SK-N-SH treated with all-trans-retinoic acid at 6 μM for 48 hours (cell line): ENCODE results near the gene BTN2A1.

Source experiments
- ARNTL ChIP-seq: fragments of 450-650 bp; formaldehyde crosslinking; IDR thresholded peaks from 2 replicates; pipeline ENCODE4 v1.5.0; 2020; ENCODE audit warnings: low read depth, mild to moderate bottlenecking, moderate library complexity, borderline replicate concordance
- BACH2 ChIP-seq: fragments of 250-450 bp; sonication (Bioruptor Pico); IDR thresholded peaks from 2 replicates; pipeline ENCODE4 v1.9.0; 2021; ENCODE audit warnings: mild to moderate bottlenecking, borderline replicate concordance
- CSDC2 ChIP-seq: fragments of 250-450 bp; sonication (Bioruptor Pico); IDR thresholded peaks from 2 replicates; pipeline ENCODE4 v1.5.0; 2020; ENCODE audit warnings: mild to moderate bottlenecking, moderate library complexity
- ESRRG ChIP-seq: fragments of 250-450 bp; sonication (Bioruptor Pico); IDR thresholded peaks from 2 replicates; pipeline ENCODE4 v1.6.1; 2021; ENCODE audit warnings: mild to moderate bottlenecking
- ISL1 ChIP-seq: fragments of 250-450 bp; sonication (Bioruptor Pico); IDR thresholded peaks from 2 replicates; pipeline ENCODE4 v2.1.2; 2022; ENCODE audit warnings: mild to moderate bottlenecking, moderate library complexity
- OSR1 ChIP-seq: fragments of 250-450 bp; sonication (Bioruptor Pico); IDR thresholded peaks from 2 replicates; pipeline ENCODE4 v1.8.0; 2022; ENCODE audit warnings: moderate library complexity, mild to moderate bottlenecking, inconsistent platforms
- TF ChIP-seq, protein P1 (sequence below): fragments of 250-450 bp; sonication (Bioruptor Pico); IDR thresholded peaks from 2 replicates; pipeline ENCODE4 v1.8.0; 2021; ENCODE audit warnings: low read depth, mild to moderate bottlenecking, moderate library complexity, borderline replicate concordance

DNA sequence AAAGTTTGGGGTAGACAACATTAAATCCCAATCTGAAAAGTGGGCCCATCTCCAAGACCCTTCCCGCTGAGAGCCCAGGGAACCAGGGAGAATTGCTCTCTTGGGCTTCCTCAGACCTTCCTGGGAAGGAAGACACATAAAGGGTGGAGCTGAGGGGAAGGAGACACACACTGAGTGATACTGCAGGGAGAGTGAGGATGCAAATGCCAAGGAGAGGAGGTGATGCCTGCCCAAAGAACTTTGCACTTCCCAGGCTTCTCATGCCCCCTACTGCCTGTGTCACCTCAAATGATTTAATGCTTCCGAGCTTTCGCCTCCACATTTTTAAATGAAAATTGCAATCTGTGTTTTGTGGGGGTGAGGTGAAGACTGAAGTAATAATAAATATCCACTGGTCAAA, 7.5 kb upstream of the BTN2A1 start:
- TF ChIP-seq BACH2 (CRISPR knock-in tag) (no peak), OSR1 (CRISPR knock-in tag) (no peak), CSDC2 (CRISPR knock-in tag) (no peak), ISL1 (CRISPR knock-in tag) (no peak), ARNTL (CRISPR knock-in tag) (no peak), ESRRG (CRISPR knock-in tag) (no peak)
- TF ChIP-seq, protein P1, sequence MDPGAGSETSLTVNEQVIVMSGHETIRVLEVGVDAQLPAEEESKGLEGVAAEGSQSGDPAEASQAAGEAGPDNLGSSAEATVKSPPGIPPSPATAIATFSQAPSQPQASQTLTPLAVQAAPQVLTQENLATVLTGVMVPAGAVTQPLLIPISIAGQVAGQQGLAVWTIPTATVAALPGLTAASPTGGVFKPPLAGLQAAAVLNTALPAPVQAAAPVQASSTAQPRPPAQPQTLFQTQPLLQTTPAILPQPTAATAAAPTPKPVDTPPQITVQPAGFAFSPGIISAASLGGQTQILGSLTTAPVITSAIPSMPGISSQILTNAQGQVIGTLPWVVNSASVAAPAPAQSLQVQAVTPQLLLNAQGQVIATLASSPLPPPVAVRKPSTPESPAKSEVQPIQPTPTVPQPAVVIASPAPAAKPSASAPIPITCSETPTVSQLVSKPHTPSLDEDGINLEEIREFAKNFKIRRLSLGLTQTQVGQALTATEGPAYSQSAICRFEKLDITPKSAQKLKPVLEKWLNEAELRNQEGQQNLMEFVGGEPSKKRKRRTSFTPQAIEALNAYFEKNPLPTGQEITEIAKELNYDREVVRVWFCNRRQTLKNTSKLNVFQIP (CRISPR knock-in tag) = no peak
